Neural cell (in vitro differentiated cells): ENCODE measurements around the gene CNTF. TPM values are rescaled to one million over a fixed set of nuclear protein-coding genes. Genes with fewer than 3 reads are reported as not detected.

Experiments used
- H2AFZ ChIP-seq: fragments of 200-600, 300-800 bp; sonication (generic), shearing (Covaris generic); 2 replicates; pipeline ENCODE4 v1.6.0; 2014; ENCODE audit warnings: low read depth, mild to moderate bottlenecking, antibody characterized with exemption, low read length, moderate library complexity
- H3F3A ChIP-seq: fragments of 200-600 bp; shearing (Covaris generic); 2 replicates; pipeline ENCODE4 v1.6.1; 2016; ENCODE audit warnings: mild to moderate bottlenecking, moderate library complexity, mixed read lengths, antibody characterized with exemption, low read length; ENCODE audit not compliant: insufficient read depth, poor library complexity, severe bottlenecking
- H3K27ac ChIP-seq: fragments of 200-600, 300-800 bp; sonication (generic), shearing (Covaris generic); 2 replicates; pipeline ENCODE4 v1.5.1; 2014; ENCODE audit warnings: mild to moderate bottlenecking, low read length, moderate library complexity
- H3K27me3 ChIP-seq: fragments of 300-800, 200-600 bp; sonication (generic), shearing (Covaris generic); 2 replicates; pipeline ENCODE4 v1.6.0; 2014; ENCODE audit warnings: mild to moderate bottlenecking, low read depth, low read length, moderate library complexity; ENCODE audit not compliant: insufficient read depth
- H3K36me3 ChIP-seq: fragments of 300-800, 200-600 bp; sonication (generic), shearing (Covaris generic); 2 replicates; pipeline ENCODE4 v1.5.1; 2014; ENCODE audit warnings: mild to moderate bottlenecking, antibody characterized with exemption, low read length, moderate library complexity; ENCODE audit not compliant: insufficient read depth
- H3K4me2 ChIP-seq: fragments of 300-800, 200-600 bp; sonication (generic), shearing (Covaris generic); 2 replicates; pipeline ENCODE4 v1.6.0; 2014; ENCODE audit warnings: mild to moderate bottlenecking, low read length
- H3K4me3 ChIP-seq: fragments of 300-800, 200-600 bp; sonication (generic), shearing (Covaris generic); 2 replicates; pipeline ENCODE4 v1.5.1; 2014; ENCODE audit warnings: mild to moderate bottlenecking, low read length, moderate library complexity
- H3K79me2 ChIP-seq: fragments of 200-600 bp; shearing (Covaris generic); replicated peaks from 2 replicates; pipeline ENCODE4 v1.6.0; 2014; ENCODE audit warnings: mild to moderate bottlenecking, low read length, moderate library complexity; ENCODE audit not compliant: insufficient read depth
- H3K9ac ChIP-seq: fragments of 300-800, 200-600 bp; sonication (generic), shearing (Covaris generic); 2 replicates; pipeline ENCODE4 v1.6.1; 2016; ENCODE audit warnings: mild to moderate bottlenecking, low read length, mixed read lengths
- H3K9me2 ChIP-seq: fragments of 200-600 bp; shearing (Covaris generic); 2 replicates; pipeline ENCODE4 v1.6.1; 2016; ENCODE audit warnings: mild to moderate bottlenecking, low read length, mixed read lengths; ENCODE audit not compliant: insufficient read depth
- H3K9me3 ChIP-seq: fragments of 200-600, 300-800 bp; sonication (generic), shearing (Covaris generic); 2 replicates; pipeline ENCODE4 v1.6.1; 2016; ENCODE audit warnings: mild to moderate bottlenecking, mixed run types, low read length, moderate library complexity, mixed read lengths
- H4K20me1 ChIP-seq: fragments of 200-600 bp; shearing (Covaris generic); 2 replicates; pipeline ENCODE4 v1.6.1; 2016; ENCODE audit warnings: mild to moderate bottlenecking, mixed run types; ENCODE audit not compliant: insufficient read depth
- EP300 ChIP-seq: fragments of 450-650 bp; conservative IDR thresholded peaks from 2 replicates; pipeline ENCODE4 v1.6.1; 2014; ENCODE audit warnings: antibody characterized with exemption, mild to moderate bottlenecking, moderate library complexity; ENCODE audit not compliant: poor library complexity, severe bottlenecking
- EZH2 ChIP-seq: fragments of 200-600, 300-800 bp; shearing (Covaris generic), sonication (generic); IDR thresholded peaks from 2 replicates; pipeline ENCODE4 v1.6.1; 2014; ENCODE audit warnings: antibody characterized with exemption, low read length, borderline replicate concordance, mild to moderate bottlenecking; ENCODE audit not compliant: insufficient read depth, poor library complexity, severe bottlenecking
- MXI1 ChIP-seq: fragments of 450-650 bp; conservative IDR thresholded peaks from 2 replicates; pipeline ENCODE4 v1.6.1; 2014; ENCODE audit warnings: antibody characterized with exemption, mild to moderate bottlenecking; ENCODE audit not compliant: poor library complexity, severe bottlenecking
- POLR2AphosphoS5 ChIP-seq: IDR thresholded peaks from 2 replicates; pipeline ENCODE4 v1.6.1; 2012
- RAD21 ChIP-seq: fragments of 450-650 bp; conservative IDR thresholded peaks from 2 replicates; pipeline ENCODE4 v1.6.1; 2014; ENCODE audit warnings: antibody characterized with exemption, mild to moderate bottlenecking, moderate library complexity
- SMC3 ChIP-seq: fragments of 450-650 bp; conservative IDR thresholded peaks from 2 replicates; pipeline ENCODE4 v1.6.1; 2014; ENCODE audit warnings: antibody characterized with exemption, mild to moderate bottlenecking, moderate library complexity; ENCODE audit not compliant: poor library complexity
- TAF1 ChIP-seq: IDR thresholded peaks from 2 replicates; pipeline ENCODE4 v1.6.1; 2012; ENCODE audit warnings: low read depth
- polyA plus RNA-seq: library from polyadenylated mRNA; depleted of rRNA; stranded (reverse); fragments of >200 nt; gene quantifications from 2 replicates; pipeline ENCODE4 v1.2.3, GENCODE V29; 2014
- TF ChIP-seq, protein P1 (sequence below): IDR thresholded peaks from 2 replicates; pipeline ENCODE4 v1.6.1; 2012; ENCODE audit warnings: borderline replicate concordance
- TF ChIP-seq, protein P2 (sequence below): fragments of 450-650 bp; IDR thresholded peaks from 2 replicates; pipeline ENCODE4 v1.5.1; 2014; ENCODE audit warnings: antibody characterized with exemption, mild to moderate bottlenecking, moderate library complexity; ENCODE audit not compliant: poor library complexity, severe bottlenecking

The CNTF gene
- polyA plus RNA-seq, 1 donor from 2014 or later = 2.3 TPM

- H3F3A ChIP-seq = no peaks in the 10 kb centered on the region
- H3K4me2 ChIP-seq = no peak overlapping the region
- H3K27me3 ChIP-seq = no peaks in the 10 kb centered on the region
- TF ChIP-seq TAF1 (no peak), POLR2AphosphoS5 (no peak)
- TF ChIP-seq, protein P1, sequence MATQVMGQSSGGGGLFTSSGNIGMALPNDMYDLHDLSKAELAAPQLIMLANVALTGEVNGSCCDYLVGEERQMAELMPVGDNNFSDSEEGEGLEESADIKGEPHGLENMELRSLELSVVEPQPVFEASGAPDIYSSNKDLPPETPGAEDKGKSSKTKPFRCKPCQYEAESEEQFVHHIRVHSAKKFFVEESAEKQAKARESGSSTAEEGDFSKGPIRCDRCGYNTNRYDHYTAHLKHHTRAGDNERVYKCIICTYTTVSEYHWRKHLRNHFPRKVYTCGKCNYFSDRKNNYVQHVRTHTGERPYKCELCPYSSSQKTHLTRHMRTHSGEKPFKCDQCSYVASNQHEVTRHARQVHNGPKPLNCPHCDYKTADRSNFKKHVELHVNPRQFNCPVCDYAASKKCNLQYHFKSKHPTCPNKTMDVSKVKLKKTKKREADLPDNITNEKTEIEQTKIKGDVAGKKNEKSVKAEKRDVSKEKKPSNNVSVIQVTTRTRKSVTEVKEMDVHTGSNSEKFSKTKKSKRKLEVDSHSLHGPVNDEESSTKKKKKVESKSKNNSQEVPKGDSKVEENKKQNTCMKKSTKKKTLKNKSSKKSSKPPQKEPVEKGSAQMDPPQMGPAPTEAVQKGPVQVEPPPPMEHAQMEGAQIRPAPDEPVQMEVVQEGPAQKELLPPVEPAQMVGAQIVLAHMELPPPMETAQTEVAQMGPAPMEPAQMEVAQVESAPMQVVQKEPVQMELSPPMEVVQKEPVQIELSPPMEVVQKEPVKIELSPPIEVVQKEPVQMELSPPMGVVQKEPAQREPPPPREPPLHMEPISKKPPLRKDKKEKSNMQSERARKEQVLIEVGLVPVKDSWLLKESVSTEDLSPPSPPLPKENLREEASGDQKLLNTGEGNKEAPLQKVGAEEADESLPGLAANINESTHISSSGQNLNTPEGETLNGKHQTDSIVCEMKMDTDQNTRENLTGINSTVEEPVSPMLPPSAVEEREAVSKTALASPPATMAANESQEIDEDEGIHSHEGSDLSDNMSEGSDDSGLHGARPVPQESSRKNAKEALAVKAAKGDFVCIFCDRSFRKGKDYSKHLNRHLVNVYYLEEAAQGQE = no peak
- no peaks in the 10 kb centered on the region for H3K9me2 ChIP-seq
- peaks cover 7% of the 10 kb centered on the region for H3K9me3 ChIP-seq
- H3K36me3 ChIP-seq = no peaks in the 10 kb centered on the region
- H3K27ac ChIP-seq = no peak overlapping the region
- no peaks in the 10 kb centered on the region for H3K79me2 ChIP-seq
- no peak overlapping the region for H3K4me3 ChIP-seq
- H2AFZ ChIP-seq = no peak overlapping the region
- no peaks in the 10 kb centered on the region for H4K20me1 ChIP-seq
- H3K9ac ChIP-seq = no peak overlapping the region
Measured at GRCh38 chr11:58647141-58647699, 24.8 kb downstream of the CNTF start.

GRCh38 chr11:58647866-58648265 lies 25.4 kb downstream of the CNTF start:
- H3K9ac ChIP-seq = no peak overlapping the region
- no peaks in the 10 kb centered on the region for H3K9me2 ChIP-seq
- H4K20me1 ChIP-seq = no peaks in the 10 kb centered on the region
- no peak overlapping the region for H3K27ac ChIP-seq
- peaks cover 7% of the 10 kb centered on the region for H3K9me3 ChIP-seq
- no peaks in the 10 kb centered on the region for H3K79me2 ChIP-seq
- H3K36me3 ChIP-seq = no peaks in the 10 kb centered on the region
- H3F3A ChIP-seq = no peaks in the 10 kb centered on the region
- no peak overlapping the region for H2AFZ ChIP-seq
- no peak overlapping the region for H3K4me3 ChIP-seq
- TF ChIP-seq, protein P2, sequence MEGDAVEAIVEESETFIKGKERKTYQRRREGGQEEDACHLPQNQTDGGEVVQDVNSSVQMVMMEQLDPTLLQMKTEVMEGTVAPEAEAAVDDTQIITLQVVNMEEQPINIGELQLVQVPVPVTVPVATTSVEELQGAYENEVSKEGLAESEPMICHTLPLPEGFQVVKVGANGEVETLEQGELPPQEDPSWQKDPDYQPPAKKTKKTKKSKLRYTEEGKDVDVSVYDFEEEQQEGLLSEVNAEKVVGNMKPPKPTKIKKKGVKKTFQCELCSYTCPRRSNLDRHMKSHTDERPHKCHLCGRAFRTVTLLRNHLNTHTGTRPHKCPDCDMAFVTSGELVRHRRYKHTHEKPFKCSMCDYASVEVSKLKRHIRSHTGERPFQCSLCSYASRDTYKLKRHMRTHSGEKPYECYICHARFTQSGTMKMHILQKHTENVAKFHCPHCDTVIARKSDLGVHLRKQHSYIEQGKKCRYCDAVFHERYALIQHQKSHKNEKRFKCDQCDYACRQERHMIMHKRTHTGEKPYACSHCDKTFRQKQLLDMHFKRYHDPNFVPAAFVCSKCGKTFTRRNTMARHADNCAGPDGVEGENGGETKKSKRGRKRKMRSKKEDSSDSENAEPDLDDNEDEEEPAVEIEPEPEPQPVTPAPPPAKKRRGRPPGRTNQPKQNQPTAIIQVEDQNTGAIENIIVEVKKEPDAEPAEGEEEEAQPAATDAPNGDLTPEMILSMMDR = no peak
- TF ChIP-seq SMC3 (no peak), TAF1 (no peak), EZH2 (no peak), RAD21 (no peak), EP300 (no peak)
- no peaks in the 10 kb centered on the region for H3K27me3 ChIP-seq
- no peak overlapping the region for H3K4me2 ChIP-seq

DNA sequence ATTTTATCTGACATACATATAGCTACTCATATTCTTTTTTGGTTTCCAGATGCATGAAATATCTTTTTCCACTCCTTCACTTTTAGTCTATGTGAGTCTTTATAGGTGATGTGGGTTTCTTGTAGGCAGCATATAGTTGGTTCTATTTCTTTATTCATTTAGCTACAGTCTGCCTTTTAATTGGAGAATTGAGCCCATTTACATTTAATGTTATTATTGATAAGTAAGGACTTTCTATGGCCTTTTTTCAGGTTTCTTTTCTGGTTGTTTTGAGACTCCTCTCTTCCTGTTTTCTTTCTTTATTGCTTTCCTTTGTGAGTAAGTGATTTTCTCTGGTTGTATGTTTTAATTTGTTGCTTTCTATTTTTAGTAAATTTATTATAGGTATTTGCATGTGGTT lies 27.2 kb downstream of the CNTF start:
- Histone ChIP-seq H4K20me1 (no peaks in the 10 kb centered on the region), H3K27ac (no peak overlapping the region), H3F3A (no peaks in the 10 kb centered on the region), H3K9ac (no peak overlapping the region), H3K9me2 (no peaks in the 10 kb centered on the region), H3K4me3 (no peak overlapping the region), H3K27me3 (no peaks in the 10 kb centered on the region), H3K4me2 (no peak overlapping the region), H3K9me3 (peaks cover 7% of the 10 kb centered on the region), H3K36me3 (no peaks in the 10 kb centered on the region), H3K79me2 (no peaks in the 10 kb centered on the region), H2AFZ (no peak overlapping the region)
- TF ChIP-seq, protein P2 = no peak
- no peak for TF ChIP-seq POLR2AphosphoS5
- TF ChIP-seq TAF1 = no peak
- TF ChIP-seq, protein P1 = no peak
- no peak for TF ChIP-seq MXI1
- no peak for TF ChIP-seq SMC3
- no peak for TF ChIP-seq RAD21
- TF ChIP-seq EP300 = no peak
- TF ChIP-seq EZH2 = no peak
